ENCODE results near the gene THRA. TPM values are rescaled to one million over a fixed set of nuclear protein-coding genes. Genes with fewer than 3 reads are reported as not detected.

THRA gene
- total and polyA plus RNA-seq, 2 donors (not counting 3 experiments of a cell fraction or from before 2014, with no cell fraction given) = 17.4 to 29.6 TPM

DNA sequence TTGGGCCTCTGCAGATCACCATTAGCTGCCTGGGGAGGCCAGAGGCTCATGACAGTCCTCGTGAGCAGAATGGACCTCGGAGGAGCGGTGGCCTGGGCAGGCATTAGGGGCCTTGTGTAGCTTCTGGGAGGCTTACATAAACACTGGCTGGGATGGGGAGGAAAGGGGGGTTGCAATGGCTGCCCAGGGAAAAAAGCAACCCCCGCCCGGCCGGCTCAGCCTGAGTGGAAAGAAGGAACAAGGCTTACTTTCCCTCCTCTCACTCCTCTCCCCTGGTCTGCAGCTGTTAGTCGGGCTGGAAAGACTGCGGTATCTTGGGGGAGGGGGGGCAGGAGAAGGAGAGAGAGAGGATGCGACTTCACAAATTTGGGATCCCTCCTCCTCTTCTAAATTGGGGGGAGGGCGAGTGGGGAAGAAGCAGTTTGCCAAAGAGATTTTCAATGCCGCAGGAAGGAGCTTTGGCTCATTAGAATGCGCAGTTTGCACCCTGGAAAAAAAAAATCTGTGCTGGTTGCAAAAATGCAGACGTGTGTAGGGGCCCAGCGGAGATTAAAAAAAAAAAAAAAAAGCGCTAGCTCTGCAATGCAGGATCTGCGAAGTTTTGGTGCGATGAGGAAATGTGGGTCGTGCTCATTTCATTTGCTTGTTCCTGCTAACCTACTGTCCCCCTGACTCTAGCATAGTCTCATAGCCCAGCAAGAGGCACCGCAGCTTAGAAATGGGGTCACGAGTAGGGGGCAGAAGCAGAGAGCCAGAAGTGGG lies 44.2 kb downstream of the THRA start:
- Histone ChIP-seq H3K36me3 (ENCODE audit: control insufficient read depth in 2 of 2, extremely low read depth in 1 of 2, insufficient read depth in 2 of 2, low read length in 2 of 2) (no peaks in the 10 kb centered on the region), H3K9ac (replicated peaks; ENCODE audit: extremely low read depth, insufficient read depth, low read length) (no peak overlapping the region), H3K79me2 (ENCODE audit: control insufficient read depth, insufficient read depth, low read length) (no peaks in the 10 kb centered on the region), H3K27ac (ENCODE audit: insufficient read depth, low read depth, low read length) (no peak overlapping the region), H3K9me3 (replicated peaks; ENCODE audit: control insufficient read depth, insufficient read depth, low read length) (no peaks in the 10 kb centered on the region), H3K27me3 (ENCODE audit: control insufficient read depth in 2 of 2, insufficient read depth in 2 of 2, low read length in 2 of 2) (no peaks in the 10 kb centered on the region), H3K9me1 (replicated peaks; ENCODE audit: control insufficient read depth, extremely low read depth, insufficient read depth, low read length) (no peaks in the 10 kb centered on the region), H3K4me2 (ENCODE audit: insufficient read depth, low read length) (no peak overlapping the region), H3K4me3 (replicated peaks in 1 of 3; ENCODE audit: insufficient read depth in 1 of 3, low read depth in 1 of 3, low read length in 3 of 3) (no peak overlapping the region), H4K20me1 (replicated peaks; ENCODE audit: control insufficient read depth, extremely low read depth, insufficient read depth, low read length) (no peaks in the 10 kb centered on the region), H3K4me1 (ENCODE audit: control insufficient read depth, extremely low read depth, insufficient read depth, low read length) (peaks cover 49% of the 10 kb centered on the region), H2AFZ (ENCODE audit: low read depth, low read length) (peak overlapping the region; percentile 45)
- dilution Hi-C loops (cut with MboI; ENCODE audit: extremely low pct_ligation_motif_present, low sequenced_read_pairs) = no loop called here
- TF ChIP-seq, protein P1, sequence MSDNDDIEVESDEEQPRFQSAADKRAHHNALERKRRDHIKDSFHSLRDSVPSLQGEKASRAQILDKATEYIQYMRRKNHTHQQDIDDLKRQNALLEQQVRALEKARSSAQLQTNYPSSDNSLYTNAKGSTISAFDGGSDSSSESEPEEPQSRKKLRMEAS (IDR thresholded peaks at IDR 0.05; ENCODE audit: insufficient read depth, insufficient read length) = no peak
- no peak for TF ChIP-seq GATA2 (IDR thresholded peaks at IDR 0.05; ENCODE audit: insufficient read depth, insufficient read length, low read depth, low read length)
- TF ChIP-seq MYC (IDR thresholded peaks at IDR 0.05; ENCODE audit: low read depth, low read length) = no peak
- no peak for TF ChIP-seq JUN (IDR thresholded peaks at IDR 0.05; ENCODE audit: borderline replicate concordance, insufficient read depth, insufficient read length, low read depth)
- no peak for TF ChIP-seq POLR2AphosphoS5 (IDR thresholded peaks at IDR 0.05; ENCODE audit: insufficient read depth, low read depth, low read length)
- TF ChIP-seq EZH2 (IDR thresholded peaks at IDR 0.05; ENCODE audit: borderline replicate concordance, low read depth, low read length, severe bottlenecking) = no peak
- TF ChIP-seq POLR2A (IDR thresholded peaks at IDR 0.05; ENCODE audit: low read depth, low read length) = no peak
- TF ChIP-seq, protein P2, sequence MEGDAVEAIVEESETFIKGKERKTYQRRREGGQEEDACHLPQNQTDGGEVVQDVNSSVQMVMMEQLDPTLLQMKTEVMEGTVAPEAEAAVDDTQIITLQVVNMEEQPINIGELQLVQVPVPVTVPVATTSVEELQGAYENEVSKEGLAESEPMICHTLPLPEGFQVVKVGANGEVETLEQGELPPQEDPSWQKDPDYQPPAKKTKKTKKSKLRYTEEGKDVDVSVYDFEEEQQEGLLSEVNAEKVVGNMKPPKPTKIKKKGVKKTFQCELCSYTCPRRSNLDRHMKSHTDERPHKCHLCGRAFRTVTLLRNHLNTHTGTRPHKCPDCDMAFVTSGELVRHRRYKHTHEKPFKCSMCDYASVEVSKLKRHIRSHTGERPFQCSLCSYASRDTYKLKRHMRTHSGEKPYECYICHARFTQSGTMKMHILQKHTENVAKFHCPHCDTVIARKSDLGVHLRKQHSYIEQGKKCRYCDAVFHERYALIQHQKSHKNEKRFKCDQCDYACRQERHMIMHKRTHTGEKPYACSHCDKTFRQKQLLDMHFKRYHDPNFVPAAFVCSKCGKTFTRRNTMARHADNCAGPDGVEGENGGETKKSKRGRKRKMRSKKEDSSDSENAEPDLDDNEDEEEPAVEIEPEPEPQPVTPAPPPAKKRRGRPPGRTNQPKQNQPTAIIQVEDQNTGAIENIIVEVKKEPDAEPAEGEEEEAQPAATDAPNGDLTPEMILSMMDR (IDR thresholded peaks at IDR 0.05; ENCODE audit: extremely low read depth in 1 of 2, insufficient read depth in 1 of 2, low read depth in 1 of 2, low read length in 2 of 2) = no peak
- TF ChIP-seq FOS (IDR thresholded peaks at IDR 0.05; ENCODE audit: borderline replicate concordance, insufficient read depth, low read length) = no peak
- intact Hi-C loops (cut with micrococcal nuclease) = no loop called here
- CTCF ChIA-PET = no interaction called here
- no peak for DNase-seq (ENCODE audit: low read depth, low spot score)
- POLR2A ChIA-PET = no interaction called here
- no peak for FAIRE-seq
- no TSS peak for BruUV-seq (replicated peaks)

Data from endothelial cell of umbilical vein (primary cell).